Endodermal cell (in vitro differentiated cells): ENCODE results near the gene GLT1D1. TPM values are rescaled to one million over a fixed set of nuclear protein-coding genes. Genes with fewer than 3 reads are reported as not detected.

Source experiments
- DNase-seq: peaks from one replicate; pipeline ENCODE4 v3.0.0-alpha.2; 2017
- H3K27ac ChIP-seq: 2 replicates; pipeline ENCODE4 v1.5.1; 2013; ENCODE audit warnings: mild to moderate bottlenecking, low read depth, low read length, moderate library complexity
- H3K27me3 ChIP-seq: 2 replicates; pipeline ENCODE4 v1.6.1; 2013; ENCODE audit warnings: mild to moderate bottlenecking, low read length, moderate library complexity; ENCODE audit not compliant: insufficient read depth, control insufficient read depth, poor library complexity, severe bottlenecking
- H3K36me3 ChIP-seq: 2 replicates; pipeline ENCODE4 v1.7.0; 2013; ENCODE audit warnings: mild to moderate bottlenecking, low read length, moderate library complexity; ENCODE audit not compliant: control insufficient read depth, insufficient read depth
- H3K4me1 ChIP-seq: one replicate; pipeline ENCODE4 v1.7.0; 2013; ENCODE audit warnings: low read length; ENCODE audit not compliant: control insufficient read depth, insufficient read depth
- H3K4me3 ChIP-seq: 2 replicates; pipeline ENCODE4 v1.5.1; 2013; ENCODE audit warnings: mild to moderate bottlenecking, low read length, moderate library complexity
- H3K9ac ChIP-seq: 2 replicates; pipeline ENCODE4 v1.6.1; 2013; ENCODE audit warnings: mild to moderate bottlenecking, low read length, moderate library complexity; ENCODE audit not compliant: poor library complexity, severe bottlenecking; ENCODE audit errors: extremely low read depth
- H3K9me3 ChIP-seq: 2 replicates; pipeline ENCODE4 v1.6.1; 2013; ENCODE audit warnings: mild to moderate bottlenecking, low read length, moderate library complexity; ENCODE audit not compliant: control insufficient read depth
- H3K27ac Mint-ChIP-seq: 2 replicates; pipeline ENCODE4 v1.8.0; 2020; ENCODE audit warnings: mixed read lengths
- H3K27me3 Mint-ChIP-seq: 2 replicates; pipeline ENCODE4 v1.8.0; 2021; ENCODE audit warnings: mild to moderate bottlenecking, mixed read lengths; ENCODE audit not compliant: insufficient read depth
- H3K36me3 Mint-ChIP-seq: 2 replicates; pipeline ENCODE4 v1.8.0; 2020; ENCODE audit warnings: low read depth, mixed read lengths
- H3K4me1 Mint-ChIP-seq: 2 replicates; pipeline ENCODE4 v1.8.0; 2020; ENCODE audit warnings: mixed read lengths
- H3K4me3 Mint-ChIP-seq: 2 replicates; pipeline ENCODE4 v1.8.0; 2020; ENCODE audit warnings: mild to moderate bottlenecking, moderate library complexity, mixed read lengths
- H3K9me3 Mint-ChIP-seq: 2 replicates; pipeline ENCODE4 v1.8.0; 2020; ENCODE audit warnings: mild to moderate bottlenecking, mixed read lengths
- CTCF ChIP-seq: fragments of 200-600 bp; sonication (generic); conservative IDR thresholded peaks from 2 replicates; pipeline ENCODE4 v1.5.0; 2021; ENCODE audit warnings: antibody characterized with exemption, mild to moderate bottlenecking
- WGBS, 2 experiments: methylation state at CpG; one replicate each; pipeline versions ENCODE4 v1.1.5 to v1.1.7; 2013; ENCODE audit warnings: missing lambda C conversion rate in 2 of 2, mixed read lengths in 1 of 2; ENCODE audit not compliant: insufficient coverage in 1 of 2, insufficient read length in 1 of 2; 5-methylcytosine and 5-hydroxymethylcytosine counted together
- total RNA-seq, 2 donors: library from RNA; stranded (reverse); fragmentation: NEBNext Ultra II Directional in 1 of 2; extraction: Animal tissue kit (Norgen Biotek cat#: 25700) in 1 of 2; gene quantifications; 2 replicates in 1 of 2; 3 replicates in 1 of 2; pipeline ENCODE4 v1.2.1, GENCODE V29; 2021

The GLT1D1 gene
- total RNA-seq, 2 donors from 2014 or later, result 23.8 to 25.4 TPM

- Mint-ChIP-seq H3K4me1 (peaks cover 8% of the 10 kb centered on the region), H3K27me3 (peaks cover 3% of the 10 kb centered on the region)
- 91 to 94% methylated on average over 13 to 15 of the region's 15 CpGs for WGBS, 2 experiments
Measured at GRCh38 chr12:128980623-128981022, 127.3 kb downstream of the GLT1D1 start.

GRCh38 chr12:128981971-128982533, 128.8 kb downstream of the GLT1D1 start:
- no peaks in the 10 kb centered on the region for H3K27me3 ChIP-seq
- H3K27me3 Mint-ChIP-seq, result no peaks in the 10 kb centered on the region
- H3K9me3 ChIP-seq, result no peaks in the 10 kb centered on the region
- DNase-seq, result no peak
- no peak overlapping the region for H3K9ac ChIP-seq
- no peaks in the 10 kb centered on the region for H3K4me1 ChIP-seq
- no peak overlapping the region for H3K27ac ChIP-seq
- H3K4me3 ChIP-seq, result no peak overlapping the region
- TF ChIP-seq CTCF, result no peak
- H3K36me3 ChIP-seq, result no peaks in the 10 kb centered on the region
- no peak overlapping the region for H3K4me3 Mint-ChIP-seq
- 54 to 62% methylated on average over 4 to 8 of the region's 8 CpGs for WGBS, 2 experiments
- no peak overlapping the region for H3K27ac Mint-ChIP-seq
- peaks cover 17% of the 10 kb centered on the region for H3K36me3 Mint-ChIP-seq
- H3K9me3 Mint-ChIP-seq, result no peaks in the 10 kb centered on the region
- peaks cover 8% of the 10 kb centered on the region for H3K4me1 Mint-ChIP-seq

More at GRCh38 chr12:128980623-128981022, 127.3 kb downstream of the GLT1D1 start:
- no peaks in the 10 kb centered on the region for H3K4me1 ChIP-seq
- no peak overlapping the region for H3K4me3 Mint-ChIP-seq
- no peaks in the 10 kb centered on the region for H3K27me3 ChIP-seq
- no peak for TF ChIP-seq CTCF
- H3K36me3 ChIP-seq, result no peaks in the 10 kb centered on the region
- no peak overlapping the region for H3K27ac Mint-ChIP-seq
- H3K27ac ChIP-seq, result no peak overlapping the region
- no peak overlapping the region for H3K4me3 ChIP-seq
- H3K36me3 Mint-ChIP-seq, result peaks cover 16% of the 10 kb centered on the region
- H3K9me3 ChIP-seq, result no peaks in the 10 kb centered on the region
- no peak for DNase-seq
- H3K9me3 Mint-ChIP-seq, result no peaks in the 10 kb centered on the region
- no peak overlapping the region for H3K9ac ChIP-seq

GRCh38 chr12:128982933-128983332, 129.7 kb downstream of the GLT1D1 start:
- Mint-ChIP-seq H3K9me3 (no peaks in the 10 kb centered on the region), H3K36me3 (peaks cover 17% of the 10 kb centered on the region), H3K4me3 (no peak overlapping the region), H3K4me1 (peaks cover 15% of the 10 kb centered on the region), H3K27ac (no peak overlapping the region), H3K27me3 (no peaks in the 10 kb centered on the region)
- TF ChIP-seq CTCF, result no peak
- H3K9me3 ChIP-seq, result no peaks in the 10 kb centered on the region
- no peak overlapping the region for H3K27ac ChIP-seq
- H3K36me3 ChIP-seq, result no peaks in the 10 kb centered on the region
- no peak overlapping the region for H3K9ac ChIP-seq
- DNase-seq, result no peak
- H3K4me1 ChIP-seq, result no peaks in the 10 kb centered on the region
- H3K4me3 ChIP-seq, result no peak overlapping the region
- 85 to 87% methylated on average over 5 to 9 of the region's 9 CpGs for WGBS, 2 experiments
- no peaks in the 10 kb centered on the region for H3K27me3 ChIP-seq
